GM12891 (cell line): ENCODE results near the gene FYB2.

Experiments
- POLR2A ChIP-seq: IDR thresholded peaks from 2 replicates; pipeline ENCODE4 v1.6.1; 2011; ENCODE audit warnings: low read depth, low read length, control low read depth
- POLR2AphosphoS5 ChIP-seq: IDR thresholded peaks from 2 replicates; pipeline ENCODE4 v1.6.1; 2011; ENCODE audit warnings: low read depth, low read length, control low read depth

DNA sequence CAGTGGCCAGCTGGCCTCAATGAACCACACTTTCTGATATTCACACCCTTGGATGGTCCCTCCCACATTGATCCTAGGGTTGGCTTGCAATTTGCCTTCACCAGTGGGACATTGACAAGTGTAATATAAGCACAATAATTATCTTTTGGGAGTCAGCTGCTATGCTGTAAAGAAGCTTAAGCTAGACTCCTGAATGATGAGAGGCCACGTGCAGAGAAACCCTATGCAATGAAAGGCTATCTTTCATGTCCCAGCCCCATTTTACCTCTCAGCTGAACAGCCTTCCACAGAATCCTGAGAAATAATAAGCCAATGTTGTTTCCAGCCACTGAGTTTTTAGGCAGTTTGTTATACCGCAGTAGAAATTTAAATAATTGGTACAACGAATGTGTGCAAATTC is 24.3 kb upstream of the FYB2 start:
- no peak for TF ChIP-seq POLR2A
- TF ChIP-seq POLR2AphosphoS5, result no peak
